Naive B cell (primary cell): ENCODE data around the gene UGDH. TPM values are rescaled to one million over a fixed set of nuclear protein-coding genes. Genes with fewer than 3 reads are reported as not detected.

Experiments
- ATAC-seq, 2 donors: fragments of 150-1000 bp; cut with Tn5 transposase; 2 replicates each; pipeline ENCODE4 v1.10.0; 2021; ENCODE audit warnings: low read depth in 2 of 2, mild to moderate bottlenecking in 2 of 2, moderate library complexity in 2 of 2
- DNase-seq: peaks from one replicate; pipeline ENCODE4 v3.0.0; 2022
- H3K27ac Mint-ChIP-seq, 6 donors: one replicate each; pipeline ENCODE4 v1.8.0; 2020 to 2022; ENCODE audit warnings: mild to moderate bottlenecking in 6 of 6, mixed read lengths in 6 of 6, moderate library complexity in 5 of 6, inconsistent platforms in 2 of 6
- H3K27me3 Mint-ChIP-seq, 3 donors: one replicate each; pipeline ENCODE4 v1.8.0; 2021 to 2022; ENCODE audit warnings: mixed read lengths in 3 of 3, mild to moderate bottlenecking in 1 of 3
- H3K36me3 Mint-ChIP-seq, 2 donors: one replicate each; pipeline ENCODE4 v1.8.0; 2020 to 2022; ENCODE audit warnings: mixed read lengths in 2 of 2, inconsistent platforms in 1 of 2, mild to moderate bottlenecking in 1 of 2
- H3K4me1 Mint-ChIP-seq, 3 donors: one replicate each; pipeline ENCODE4 v1.8.0; 2020 to 2022; ENCODE audit warnings: mixed read lengths in 3 of 3, inconsistent platforms in 1 of 3, mild to moderate bottlenecking in 1 of 3, moderate library complexity in 1 of 3
- H3K4me3 Mint-ChIP-seq, 8 donors: one replicate each; pipeline ENCODE4 v1.8.0; 2020 to 2022; ENCODE audit warnings: mild to moderate bottlenecking in 8 of 8, mixed read lengths in 8 of 8, moderate library complexity in 8 of 8, inconsistent platforms in 2 of 8
- H3K9me3 Mint-ChIP-seq, 7 donors: one replicate each; pipeline ENCODE4 v1.8.0; 2020 to 2022; ENCODE audit warnings: mixed read lengths in 7 of 7, mild to moderate bottlenecking in 5 of 7, inconsistent platforms in 2 of 7, moderate library complexity in 1 of 7
- polyA plus RNA-seq, 6 donors: library from polyadenylated mRNA; unstranded; fragments of 300-500 nt; fragmentation: Illumina TruSeq; gene quantifications; one replicate each; pipeline ENCODE4 v1.2.3, GENCODE V29; 2021; ENCODE audit warnings: low read depth in 6 of 6

Gene UGDH
- 10 to 100 TPM; 25.8 to 41.6 (median 35.2) TPM for polyA plus RNA-seq

DNA sequence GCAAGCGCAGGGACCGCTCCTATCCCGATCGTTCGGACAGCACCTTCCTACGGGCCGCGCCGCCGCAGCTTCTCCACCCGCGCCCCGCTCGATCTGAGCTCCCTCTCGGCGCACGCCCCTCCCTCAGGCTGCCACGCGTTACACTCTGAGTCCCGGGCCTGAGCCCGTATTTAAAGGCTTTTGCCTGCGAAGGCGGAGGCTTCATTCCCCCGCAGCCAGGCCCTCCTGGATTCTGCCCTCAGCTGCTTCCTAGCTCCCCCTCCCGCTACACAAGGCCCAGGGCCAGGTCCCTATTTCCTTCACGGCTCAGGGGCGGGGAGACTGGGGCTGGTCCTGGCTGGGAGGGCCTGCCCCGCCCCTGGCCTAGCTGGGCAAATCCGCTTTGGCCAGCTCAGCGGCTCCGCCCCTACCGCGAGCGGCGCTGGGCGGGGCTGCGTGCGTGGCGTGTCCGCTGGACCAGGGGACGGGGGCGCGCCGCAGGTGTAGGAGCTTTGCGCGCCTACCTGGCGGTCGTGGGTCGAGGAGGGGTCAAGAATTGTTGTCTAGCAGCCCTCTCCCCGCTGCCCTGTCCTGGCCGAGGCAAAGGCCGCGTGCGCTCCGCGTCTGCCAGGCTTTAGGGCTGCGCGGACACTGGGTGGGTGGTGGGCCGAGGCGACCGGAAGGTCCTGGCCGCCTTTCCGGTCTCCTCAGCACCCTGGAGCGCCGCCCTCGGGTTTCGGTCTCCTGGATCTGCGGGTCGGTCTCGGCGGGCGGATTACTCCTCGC lies at the start of gene UGDH:
TSS of gene UGDH (minus strand) at position 144 of the 765 bp plus-strand sequence. CDS start 5,927 bp downstream, outside the sequence.
- ATAC-seq (peak; percentile 97 to 98), DNase-seq (peak; percentile 91)
- Mint-ChIP-seq H3K4me3 (peak within 1 kb of the TSS; percentile 96 to 99 (median 98)), H3K36me3 (peaks cover 16 to 19% of the 10 kb centered on the region in 2 donors), H3K9me3 (peaks cover 10 to 18% (median 14%) of the 10 kb centered on the region in 7 donors), H3K4me1 (peaks cover 14 to 34% (median 21%) of the 10 kb centered on the region in 3 donors), H3K27ac (peak within 1 kb of the TSS; percentile 94 to 98 (median 98)), H3K27me3 (no peaks in the 10 kb centered on the region)

DNA sequence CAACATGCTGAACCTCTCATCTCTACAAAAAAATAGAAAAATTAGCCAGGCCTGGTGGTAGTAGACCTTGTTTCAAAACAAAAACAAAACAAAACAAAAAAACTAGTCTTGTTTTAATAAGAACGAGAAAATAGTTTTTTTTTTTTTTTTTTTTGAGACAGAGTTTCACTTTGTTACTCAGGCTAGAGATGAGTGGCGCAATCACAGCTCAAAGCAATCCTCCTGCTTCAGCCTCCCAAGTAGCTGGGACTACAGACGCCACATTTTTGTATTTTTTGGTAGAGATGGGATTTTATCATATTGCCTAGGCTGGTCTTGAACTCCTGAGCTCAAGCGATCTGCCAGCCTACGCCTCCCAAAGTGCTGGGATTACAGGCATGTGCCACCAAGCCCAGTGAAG lies 47.7 kb upstream of the UGDH start:
- DNase-seq = no peak
- Mint-ChIP-seq H3K4me3 (no peak overlapping the region), H3K27ac (peak overlapping the region in 2 of 6 donors; percentile 51 to 66), H3K4me1 (peaks cover 5 to 52% (median 28%) of the 10 kb centered on the region in 3 donors), H3K9me3 (no peaks in the 10 kb centered on the region), H3K27me3 (no peaks in the 10 kb centered on the region), H3K36me3 (peaks cover 8% of the 10 kb centered on the region in 2 donors)
- ATAC-seq = no peak

- H3K36me3 Mint-ChIP-seq = peaks cover under 1 to 4% of the 10 kb centered on the region in 2 donors
- no peaks in the 10 kb centered on the region for H3K27me3 Mint-ChIP-seq
- peak overlapping the region in 1 of 6 donors; percentile 65 for H3K27ac Mint-ChIP-seq
- peaks cover 13 to 51% (median 20%) of the 10 kb centered on the region in 3 donors for H3K4me1 Mint-ChIP-seq
- DNase-seq = no peak
- no peak overlapping the region for H3K4me3 Mint-ChIP-seq
- ATAC-seq = no peak
- H3K9me3 Mint-ChIP-seq = no peaks in the 10 kb centered on the region
Observed at GRCh38 chr4:39571504-39571903, 44.3 kb upstream of the UGDH start.

DNA sequence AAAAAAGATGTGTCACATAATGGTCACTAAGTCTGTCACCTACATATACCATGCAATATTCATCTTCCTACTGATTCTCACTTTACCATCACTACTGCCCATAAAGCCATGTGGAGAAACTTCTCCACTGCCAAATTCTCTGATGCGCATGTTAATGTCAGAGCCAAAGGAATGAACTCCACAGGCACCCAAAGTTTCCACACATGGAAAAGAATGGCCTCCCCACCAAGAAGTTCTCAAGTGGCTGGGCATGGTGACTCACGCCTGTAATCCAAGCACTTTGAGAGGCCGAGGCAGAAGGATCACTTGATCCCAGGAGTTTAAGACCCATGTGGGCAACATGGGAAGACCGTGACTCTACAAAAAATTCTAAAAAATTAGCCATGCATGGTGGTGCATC lies 43.8 kb upstream of the UGDH start:
- Mint-ChIP-seq H3K4me1 (peaks cover 16 to 47% (median 22%) of the 10 kb centered on the region in 3 donors), H3K9me3 (peaks cover 0 to 3% (median 0%) of the 10 kb centered on the region in 7 donors), H3K27ac (peak overlapping the region in 1 of 6 donors; percentile 44), H3K4me3 (no peak overlapping the region), H3K36me3 (peaks cover 5 to 8% of the 10 kb centered on the region in 2 donors), H3K27me3 (no peaks in the 10 kb centered on the region)
- DNase-seq (no peak), ATAC-seq (no peak)

- DNase-seq = no peak
- peak overlapping the region in 5 of 6 donors; percentile 79 to 92 (median 87) for H3K27ac Mint-ChIP-seq
- H3K9me3 Mint-ChIP-seq = peaks cover 0 to 5% (median 4%) of the 10 kb centered on the region in 7 donors
- H3K36me3 Mint-ChIP-seq = peaks cover 15 to 18% of the 10 kb centered on the region in 2 donors
- H3K4me1 Mint-ChIP-seq = peaks cover 22 to 40% (median 33%) of the 10 kb centered on the region in 3 donors
- H3K4me3 Mint-ChIP-seq = peak overlapping the region in 7 of 8 donors; percentile 26 to 85 (median 69)
- H3K27me3 Mint-ChIP-seq = no peaks in the 10 kb centered on the region
- ATAC-seq = peak; percentile 43 to 49
Observed at GRCh38 chr4:39569209-39569608, 42.0 kb upstream of the UGDH start.

DNA sequence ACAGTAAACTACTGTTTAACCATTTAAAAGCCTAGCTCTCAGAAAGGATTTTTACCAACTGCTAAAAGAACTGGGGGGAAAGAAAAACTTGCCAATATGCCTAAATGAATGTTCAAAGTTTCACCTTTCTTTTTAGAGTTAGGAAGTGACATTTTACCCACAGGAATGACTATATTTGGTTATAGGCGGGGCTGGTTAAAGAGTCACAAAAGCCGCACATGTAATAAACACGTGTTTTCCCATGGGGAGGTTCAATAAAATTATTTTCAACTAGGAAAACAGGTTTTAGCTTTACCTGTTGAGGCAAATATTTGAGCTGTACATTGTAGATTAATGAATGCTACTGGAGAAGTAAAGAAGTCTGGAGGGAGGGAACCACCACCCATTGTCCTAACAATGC lies 41.6 kb upstream of the UGDH start:
- DNase-seq (peak; percentile 4), ATAC-seq (peak; percentile 60 to 79)
- H3K4me3 Mint-ChIP-seq = peak overlapping the region in 7 of 8 donors; percentile 26 to 85 (median 69)
- H3K4me1 Mint-ChIP-seq = peaks cover 23 to 38% (median 33%) of the 10 kb centered on the region in 3 donors
- no peaks in the 10 kb centered on the region for H3K27me3 Mint-ChIP-seq
- H3K27ac Mint-ChIP-seq = peak overlapping the region; percentile 66 to 92 (median 85)
- H3K9me3 Mint-ChIP-seq = peaks cover 0 to 5% (median 4%) of the 10 kb centered on the region in 7 donors
- H3K36me3 Mint-ChIP-seq = peaks cover 15 to 20% of the 10 kb centered on the region in 2 donors

GRCh38 chr4:39565878-39566600 lies 38.8 kb upstream of the UGDH start:
- no peaks in the 10 kb centered on the region for H3K27me3 Mint-ChIP-seq
- peaks cover 13 to 31% of the 10 kb centered on the region in 2 donors for H3K36me3 Mint-ChIP-seq
- DNase-seq (no peak), ATAC-seq (no peak)
- peaks cover 31 to 36% (median 33%) of the 10 kb centered on the region in 3 donors for H3K4me1 Mint-ChIP-seq
- peak overlapping the region in 2 of 6 donors; percentile 9 to 90 for H3K27ac Mint-ChIP-seq
- peaks cover 0 to 5% (median 4%) of the 10 kb centered on the region in 7 donors for H3K9me3 Mint-ChIP-seq
- no peak overlapping the region for H3K4me3 Mint-ChIP-seq

DNA sequence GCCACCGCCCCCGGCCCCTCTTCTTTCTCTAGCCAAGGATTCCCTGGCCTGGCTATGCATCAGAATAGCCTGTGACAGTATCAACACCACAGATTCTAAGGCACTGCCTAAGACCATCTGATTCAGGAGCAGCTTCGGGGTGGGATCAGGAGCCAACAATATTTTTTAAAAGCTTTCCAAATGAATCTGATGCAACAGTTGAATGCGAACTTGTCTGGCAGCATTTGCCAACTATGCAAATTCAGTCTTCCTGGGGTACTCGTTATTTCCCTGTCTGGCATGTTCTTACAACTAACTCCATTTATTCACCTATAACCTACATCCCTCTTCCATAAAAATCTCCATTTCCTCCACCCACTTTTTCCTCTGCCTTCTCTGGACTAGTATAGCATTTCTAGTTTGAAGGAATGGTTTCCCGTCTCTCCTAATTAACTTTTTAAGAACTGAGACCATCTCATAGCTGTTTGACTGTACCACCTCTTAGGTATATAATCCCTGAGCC lies 36.2 kb upstream of the UGDH start:
- Mint-ChIP-seq H3K9me3 (peaks cover 0 to 5% (median 4%) of the 10 kb centered on the region in 7 donors), H3K27ac (peak overlapping the region in 3 of 6 donors; percentile 26 to 93 (median 69)), H3K36me3 (peaks cover 11 to 38% of the 10 kb centered on the region in 2 donors), H3K4me3 (peak overlapping the region in 1 of 8 donors; percentile 80), H3K27me3 (no peaks in the 10 kb centered on the region), H3K4me1 (peaks cover 19 to 28% (median 26%) of the 10 kb centered on the region in 3 donors)
- ATAC-seq = no peak
- DNase-seq = no peak

DNA sequence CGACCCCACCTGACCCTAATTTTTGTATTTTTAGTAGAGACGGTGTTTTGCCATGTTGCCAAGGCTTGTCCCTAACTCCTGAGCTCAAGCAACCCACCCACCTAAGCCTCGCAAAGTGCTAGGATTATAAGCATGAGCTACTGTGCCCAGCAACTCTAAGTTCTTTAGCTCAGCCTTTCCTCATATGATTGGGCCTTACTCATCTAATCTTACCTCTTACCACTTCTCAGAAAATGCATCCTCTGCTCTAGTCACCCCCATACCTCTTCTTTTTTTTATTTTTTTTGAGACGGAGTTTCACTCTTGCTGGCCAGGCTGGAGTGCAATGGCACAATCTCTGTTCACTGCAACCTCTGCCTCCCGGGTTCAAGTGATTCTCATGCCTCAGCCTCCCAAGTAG lies 35.6 kb upstream of the UGDH start:
- peak overlapping the region in 3 of 6 donors; percentile 42 to 93 (median 44) for H3K27ac Mint-ChIP-seq
- H3K4me1 Mint-ChIP-seq = peaks cover 19 to 24% (median 22%) of the 10 kb centered on the region in 3 donors
- H3K4me3 Mint-ChIP-seq = no peak overlapping the region
- ATAC-seq = no peak
- H3K27me3 Mint-ChIP-seq = no peaks in the 10 kb centered on the region
- H3K36me3 Mint-ChIP-seq = peaks cover 11 to 38% of the 10 kb centered on the region in 2 donors
- peaks cover 0 to 5% (median 4%) of the 10 kb centered on the region in 7 donors for H3K9me3 Mint-ChIP-seq
- DNase-seq = no peak

DNA sequence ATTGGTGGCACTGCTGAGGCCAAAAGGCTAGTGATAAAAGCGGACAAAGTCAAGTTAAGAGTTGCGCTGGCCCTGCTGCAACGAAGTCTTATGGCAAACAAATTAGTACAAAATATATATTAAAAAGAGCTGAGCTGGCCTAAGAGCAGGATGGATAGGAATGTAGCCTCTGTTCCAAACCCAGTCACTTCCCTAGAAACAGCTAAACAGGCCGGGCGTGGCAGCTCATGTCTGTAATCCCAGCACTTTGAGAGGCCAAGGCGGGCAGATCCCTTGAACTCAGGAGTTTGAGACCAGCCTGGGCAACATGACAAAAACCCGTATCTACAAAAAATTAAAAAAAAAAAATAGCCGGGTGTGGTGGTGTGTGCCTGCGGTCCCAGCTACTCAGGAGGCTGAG lies 32.4 kb upstream of the UGDH start:
- Mint-ChIP-seq H3K27me3 (no peaks in the 10 kb centered on the region), H3K4me3 (no peak overlapping the region), H3K9me3 (no peaks in the 10 kb centered on the region), H3K36me3 (peaks cover 5 to 33% of the 10 kb centered on the region in 2 donors), H3K4me1 (peaks cover 8 to 23% (median 20%) of the 10 kb centered on the region in 3 donors), H3K27ac (peak overlapping the region in 2 of 6 donors; percentile 54 to 76)
- ATAC-seq (no peak), DNase-seq (no peak)

DNA sequence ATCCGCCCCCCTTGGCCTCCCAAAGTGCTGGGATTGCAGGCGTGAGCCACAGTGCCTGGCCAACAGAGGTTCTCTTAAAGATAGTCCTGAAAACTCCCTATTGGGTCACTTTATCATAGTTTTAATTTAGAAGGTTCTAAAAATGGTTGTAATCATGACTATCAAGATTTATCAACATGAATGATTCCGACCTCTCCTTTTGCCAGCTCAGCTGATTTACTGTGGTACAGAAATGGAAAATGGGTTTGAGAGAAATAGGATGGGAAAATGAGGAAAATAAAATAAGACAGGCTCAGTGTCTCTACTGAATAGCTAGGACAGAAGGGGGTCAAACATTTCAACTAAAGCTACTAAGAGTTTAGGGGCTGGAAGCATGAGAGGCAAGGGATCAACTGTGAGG lies 28.2 kb upstream of the UGDH start:
- Mint-ChIP-seq H3K27me3 (no peaks in the 10 kb centered on the region), H3K27ac (peak overlapping the region in 4 of 6 donors; percentile 1 to 83 (median 50)), H3K4me1 (peaks cover 4 to 12% (median 5%) of the 10 kb centered on the region in 3 donors), H3K4me3 (peak overlapping the region in 1 of 8 donors; percentile 9), H3K36me3 (peaks cover 5 to 11% of the 10 kb centered on the region in 2 donors), H3K9me3 (no peaks in the 10 kb centered on the region)
- ATAC-seq = no peak
- no peak for DNase-seq

GRCh38 chr4:39548425-39549067 lies 21.3 kb upstream of the UGDH start:
- ATAC-seq = no peak
- Mint-ChIP-seq H3K9me3 (no peaks in the 10 kb centered on the region), H3K36me3 (peaks cover 0 to 6% of the 10 kb centered on the region in 2 donors), H3K27me3 (no peaks in the 10 kb centered on the region), H3K4me1 (peaks cover 0 to 4% (median 3%) of the 10 kb centered on the region in 3 donors), H3K4me3 (no peak overlapping the region), H3K27ac (peak overlapping the region in 2 of 6 donors; percentile 37 to 67)
- no peak for DNase-seq
